Uterus (tissue), 2 donors: ENCODE measurements around the gene SUCLA2.

Source experiments
- POLR2A ChIP-seq, 2 donors: fragments of 450-650 bp; IDR thresholded peaks; one replicate each; pipeline ENCODE4 v1.6.1; 2016; ENCODE audit warnings: antibody characterized with exemption in 2 of 2, mild to moderate bottlenecking in 1 of 2, moderate library complexity in 1 of 2
- TF ChIP-seq, protein P1 (sequence below), 4 experiments: fragments of 200-600 bp in 2 of 4; fragments of 450-650 bp in 2 of 4; sonication (generic) in 2 of 4; IDR thresholded peaks; one replicate each; pipeline ENCODE4 v1.5.1; 2016 to 2019; ENCODE audit warnings: antibody characterized with exemption in 4 of 4, mild to moderate bottlenecking in 2 of 4, moderate library complexity in 1 of 4

GRCh38 chr13:48050550-48050949 is 49.5 kb upstream of the SUCLA2 start:
- TF ChIP-seq, protein P1, sequence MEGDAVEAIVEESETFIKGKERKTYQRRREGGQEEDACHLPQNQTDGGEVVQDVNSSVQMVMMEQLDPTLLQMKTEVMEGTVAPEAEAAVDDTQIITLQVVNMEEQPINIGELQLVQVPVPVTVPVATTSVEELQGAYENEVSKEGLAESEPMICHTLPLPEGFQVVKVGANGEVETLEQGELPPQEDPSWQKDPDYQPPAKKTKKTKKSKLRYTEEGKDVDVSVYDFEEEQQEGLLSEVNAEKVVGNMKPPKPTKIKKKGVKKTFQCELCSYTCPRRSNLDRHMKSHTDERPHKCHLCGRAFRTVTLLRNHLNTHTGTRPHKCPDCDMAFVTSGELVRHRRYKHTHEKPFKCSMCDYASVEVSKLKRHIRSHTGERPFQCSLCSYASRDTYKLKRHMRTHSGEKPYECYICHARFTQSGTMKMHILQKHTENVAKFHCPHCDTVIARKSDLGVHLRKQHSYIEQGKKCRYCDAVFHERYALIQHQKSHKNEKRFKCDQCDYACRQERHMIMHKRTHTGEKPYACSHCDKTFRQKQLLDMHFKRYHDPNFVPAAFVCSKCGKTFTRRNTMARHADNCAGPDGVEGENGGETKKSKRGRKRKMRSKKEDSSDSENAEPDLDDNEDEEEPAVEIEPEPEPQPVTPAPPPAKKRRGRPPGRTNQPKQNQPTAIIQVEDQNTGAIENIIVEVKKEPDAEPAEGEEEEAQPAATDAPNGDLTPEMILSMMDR (IDR thresholded peaks at IDR 0.05), result no peak
- no peak for TF ChIP-seq POLR2A (IDR thresholded peaks at IDR 0.05)
